COLO829 (cell line): ENCODE results near the gene RAB4A.

Experiments
- DNase-seq: peaks from one replicate; pipeline ENCODE4 v3.0.0; 2012; ENCODE audit warnings: low spot score

RAB4A gene

GRCh38 chr1:229270547-229271447 lies at the start of gene RAB4A:
TSS of gene RAB4A (plus strand) at chr1:229271111. CDS start at chr1:229271340, 229 bp downstream.
- peak; percentile 93 for DNase-seq

- DNase-seq, result no peak
Observed at GRCh38 chr1:229222081-229222480, 48.8 kb upstream of the RAB4A start.

DNA sequence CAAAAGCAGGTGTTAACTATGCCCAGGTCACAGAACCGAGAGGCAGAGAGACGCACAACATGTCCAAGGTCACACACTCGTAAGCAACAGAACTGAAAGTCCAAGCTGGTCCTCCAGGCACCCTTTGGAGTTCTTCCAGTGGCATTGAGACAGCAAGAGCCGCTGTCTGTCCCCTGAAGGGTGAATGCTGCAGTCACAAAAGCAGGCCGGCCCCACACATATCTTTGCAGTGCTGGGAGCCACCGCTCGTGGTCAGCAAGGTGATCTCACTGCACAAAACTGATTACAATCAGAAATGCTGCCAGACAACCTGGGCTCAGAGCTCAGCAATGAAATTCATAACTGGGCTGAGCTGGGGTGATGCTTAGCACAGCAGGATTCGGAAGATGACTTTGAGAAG lies 47.4 kb upstream of the RAB4A start:
- DNase-seq, result no peak

DNA sequence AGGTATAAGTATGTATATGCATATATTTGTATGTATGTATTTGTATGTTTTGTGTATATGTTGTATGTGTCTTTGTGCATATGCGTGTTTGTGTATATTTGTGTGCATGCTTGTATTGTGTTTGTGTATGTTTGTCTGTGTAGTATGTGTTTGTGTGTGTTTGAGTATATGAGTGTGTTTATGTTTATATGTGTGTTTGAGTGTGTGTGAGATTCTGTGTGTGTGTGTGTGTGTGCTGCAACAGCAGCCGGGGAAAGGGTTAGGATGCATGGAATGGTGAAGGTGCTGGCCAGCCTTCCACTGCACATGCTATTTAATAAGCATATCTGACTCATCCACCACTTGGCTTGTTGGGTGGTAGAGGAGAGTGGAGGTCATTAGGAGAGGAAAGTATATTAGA lies 46.6 kb upstream of the RAB4A start:
- no peak for DNase-seq

- no peak for DNase-seq
Observed at GRCh38 chr1:229225331-229225782, 45.6 kb upstream of the RAB4A start.

- DNase-seq, result no peak
Observed at GRCh38 chr1:229226796-229227195, 44.1 kb upstream of the RAB4A start.

- peak; percentile 88 for DNase-seq
Observed at GRCh38 chr1:229227298-229227919, 43.5 kb upstream of the RAB4A start.

DNA sequence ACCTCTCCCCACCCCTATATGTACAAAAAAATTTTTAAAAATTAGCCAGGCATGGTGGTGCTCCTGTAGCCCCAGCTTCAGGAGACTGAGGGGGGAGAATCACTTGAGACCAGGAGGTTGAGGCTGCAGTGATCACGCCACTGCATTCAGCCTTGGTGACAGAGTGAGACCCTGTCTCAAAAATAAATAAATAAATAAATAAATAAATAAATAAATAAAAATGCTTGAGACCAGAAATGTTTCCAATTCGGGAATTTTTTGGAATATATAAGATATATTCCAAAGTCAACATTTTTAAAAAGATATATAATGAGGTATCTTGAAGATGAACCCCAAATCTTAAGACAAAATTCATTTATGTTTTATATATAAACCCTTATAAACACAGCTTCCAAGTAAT lies 42.4 kb upstream of the RAB4A start:
- DNase-seq, result no peak

GRCh38 chr1:229229137-229229720 lies 41.7 kb upstream of the RAB4A start:
- no peak for DNase-seq

GRCh38 chr1:229229721-229230139 lies 41.2 kb upstream of the RAB4A start:
- DNase-seq, result no peak

- DNase-seq, result no peak
Observed at GRCh38 chr1:229230140-229230892, 40.6 kb upstream of the RAB4A start.

DNA sequence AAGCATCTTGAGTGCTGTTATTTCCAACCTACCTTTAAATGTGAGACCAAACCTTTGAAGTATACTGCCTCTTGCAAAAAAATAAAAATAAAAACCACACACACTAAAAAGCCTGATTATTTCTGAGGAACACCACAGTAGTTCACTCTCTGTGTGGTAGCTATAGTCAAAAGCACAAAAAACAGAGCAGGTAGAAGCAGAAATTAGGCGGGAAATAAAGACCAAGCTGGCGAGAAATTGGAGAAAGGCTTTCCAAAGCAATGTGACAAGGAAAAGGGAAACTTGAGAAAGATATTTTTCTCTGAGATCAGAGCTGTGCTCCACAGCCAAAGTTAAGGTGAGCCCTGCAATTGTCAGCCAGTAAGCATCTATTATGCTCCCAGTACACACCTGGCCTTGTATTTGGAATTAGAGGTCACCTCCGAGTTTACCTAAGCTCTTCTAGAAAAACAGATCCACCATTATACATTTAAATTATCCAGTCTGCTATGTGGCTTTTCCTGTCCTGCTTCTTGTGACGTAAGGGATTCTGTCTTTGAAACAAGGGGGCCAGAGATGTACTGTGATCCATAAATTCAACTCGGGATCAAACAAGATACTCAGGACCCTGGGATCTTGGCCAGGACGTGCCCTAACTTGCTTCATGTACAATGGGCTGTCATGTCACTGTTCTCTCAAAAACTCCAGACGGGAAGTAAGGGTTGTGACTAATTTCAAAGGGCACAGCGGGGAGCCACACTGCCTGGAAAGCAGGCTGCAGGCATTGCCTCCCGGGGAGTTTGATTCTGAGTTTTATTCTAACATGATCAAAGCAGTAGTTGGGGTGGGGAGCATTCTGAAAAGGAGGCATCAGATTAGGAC lies 39.8 kb upstream of the RAB4A start:
- DNase-seq, result peak; percentile 56

- DNase-seq, result no peak
Observed at GRCh38 chr1:229231754-229232119, 39.2 kb upstream of the RAB4A start.

DNA sequence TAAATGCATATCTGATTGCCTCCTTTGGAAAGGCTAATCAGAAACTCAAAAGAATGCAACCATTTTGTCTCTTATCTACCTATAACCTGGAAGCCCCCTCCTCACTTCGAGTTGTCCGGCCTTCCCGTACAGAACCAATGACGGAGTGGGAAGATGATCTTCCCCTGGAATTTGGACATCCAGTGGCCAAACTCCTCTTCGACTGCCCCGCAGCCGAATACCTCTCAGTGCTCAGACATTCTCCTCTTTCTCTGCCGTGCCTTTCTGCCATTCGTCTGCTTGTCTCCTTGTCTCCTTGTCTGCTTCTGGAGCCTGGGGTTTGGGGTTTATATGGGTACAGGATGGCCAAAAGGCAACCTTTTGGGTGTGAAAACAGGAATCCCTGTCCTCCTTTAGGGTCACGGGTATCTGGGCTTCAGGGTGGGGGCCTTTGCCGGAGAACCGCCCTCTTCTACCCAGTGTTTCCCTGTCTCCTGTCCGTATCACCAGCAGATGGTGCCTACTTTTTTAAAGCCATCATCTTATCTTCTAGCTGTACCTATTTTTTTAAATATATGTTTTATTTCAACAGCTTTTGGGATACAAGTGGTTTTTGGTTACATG lies 35.9 kb upstream of the RAB4A start:
- DNase-seq, result no peak

- no peak for DNase-seq
Observed at GRCh38 chr1:229237320-229237719, 33.6 kb upstream of the RAB4A start.

GRCh38 chr1:229238231-229238630 lies 32.7 kb upstream of the RAB4A start:
- DNase-seq, result no peak

- no peak for DNase-seq
Observed at GRCh38 chr1:229238674-229239415, 32.1 kb upstream of the RAB4A start.

- DNase-seq, result no peak
Observed at GRCh38 chr1:229240532-229240931, 30.4 kb upstream of the RAB4A start.

- DNase-seq, result no peak
Observed at GRCh38 chr1:229241390-229241789, 29.5 kb upstream of the RAB4A start.

DNA sequence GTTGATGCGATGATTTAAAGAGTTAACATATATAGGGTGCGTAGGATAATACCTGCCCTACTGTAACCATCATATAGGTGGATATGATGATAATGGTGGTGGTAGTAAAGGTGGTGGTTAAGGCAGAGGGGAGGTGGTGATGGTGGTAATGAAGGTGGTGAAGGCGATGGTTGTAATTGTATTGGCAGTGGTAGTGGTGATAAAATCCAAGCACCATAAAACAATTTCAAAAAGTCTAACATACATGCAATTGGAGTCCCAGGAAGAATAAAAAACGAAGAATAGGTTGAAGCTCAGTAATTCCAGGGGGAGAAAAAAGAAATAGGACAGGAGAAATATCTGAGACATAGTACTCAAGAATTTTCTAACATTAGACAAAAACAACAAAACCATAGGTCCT lies 27.3 kb upstream of the RAB4A start:
- DNase-seq, result no peak
